Measurements from ENCODE around the gene SETDB2. TPM values are rescaled to one million over a fixed set of nuclear protein-coding genes. Genes with fewer than 3 reads are reported as not detected.

Gene SETDB2
- total and polyA plus RNA-seq, 2 of the 4 experiments (the other 2 are of a cell fraction): 4.3 to 5.7 TPM

DNA sequence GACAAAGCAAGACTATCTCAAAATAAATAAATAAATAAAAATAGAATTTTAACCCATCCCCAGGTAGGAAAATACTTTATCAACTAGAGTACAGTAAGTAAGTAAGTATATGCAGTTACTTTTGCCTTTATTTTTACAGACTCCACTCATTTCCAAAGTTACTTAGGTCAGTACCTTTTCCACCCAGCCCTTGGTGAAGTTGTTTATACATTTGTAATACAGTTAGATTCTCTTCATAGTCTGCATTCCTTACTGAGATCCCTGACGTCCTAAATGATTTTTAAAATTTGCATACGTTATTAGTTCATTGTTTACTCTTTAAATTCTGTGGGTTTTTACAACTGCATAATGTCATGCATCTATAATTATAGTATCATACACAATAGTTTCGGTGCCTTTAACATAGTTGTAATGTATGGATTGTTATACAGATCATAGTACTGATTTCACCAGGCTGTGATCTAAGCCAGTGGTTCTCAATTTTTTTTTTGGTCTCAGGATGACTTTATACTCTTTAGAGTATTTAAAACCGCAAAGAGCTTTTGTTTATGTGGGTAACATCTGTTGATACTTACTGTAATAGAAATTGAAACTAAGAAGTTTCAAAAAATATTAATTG lies 10.4 kb downstream of the SETDB2 start:
- H3K18ac ChIP-seq (ENCODE audit: low read depth, low read length): peak overlapping the region; percentile 95
- H3K23ac ChIP-seq (ENCODE audit: low read depth, low read length): peak overlapping the region; percentile 44
- ChIA-PET POLR2A (ENCODE audit: unreplicated experiment) (interaction anchor here (0.5 kb wide), 1 partner anchor 36 kb away, joined by 5 read pairs; no protein-coding TSS in a partner anchor), CTCF (interaction anchor here (0.6 to 0.7 kb wide), 2 partner anchors 14 to 285 kb away, joined by 3 read pairs; no protein-coding TSS in a partner anchor)
- peak overlapping the region; percentile 99 for H2BK5ac ChIP-seq (ENCODE audit: low read depth, low read length, poor library complexity, severe bottlenecking)
- peaks cover 20 to 49% of the 10 kb centered on the region in 2 experiments for H3K79me1 ChIP-seq (ENCODE audit: low read depth in 1 of 2, low read length in 2 of 2)
- H3K9me3 ChIP-seq (ENCODE audit: control insufficient read depth, insufficient read depth, low read length): no peaks in the 10 kb centered on the region
- DNase-seq: peak; percentile 88
- peak overlapping the region; percentile 93 for H4K91ac ChIP-seq (ENCODE audit: insufficient read depth, low read depth, low read length)
- peak overlapping the region; percentile 59 for H3K4me2 ChIP-seq (ENCODE audit: low read depth, low read length)
- H3K4me1 ChIP-seq (ENCODE audit: control insufficient read depth, insufficient read depth, low read length): peaks cover 16% of the 10 kb centered on the region
- no TSS peak for BruUV-seq (replicated peaks)
- peaks cover 2% of the 10 kb centered on the region; the same call in 1 of the 2 replicates for H3K36me3 ChIP-seq (ENCODE audit: control insufficient read depth, insufficient read depth, low read length)
- no peaks in the 10 kb centered on the region for H3K27me3 ChIP-seq (ENCODE audit: control insufficient read depth, insufficient read depth, low read length)
- peak overlapping the region; percentile 98 for H3K27ac ChIP-seq (ENCODE audit: insufficient read depth, low read length)
- TF ChIP-seq MAFK (IDR thresholded peaks at IDR 0.05; ENCODE audit: low read depth, low read length) (no peak), POLR2A (IDR thresholded peaks at IDR 0.05; ENCODE audit: low read depth, low read length) (no peak)
- no CpG with 5 or more reads among the region's 4 CpGs for WGBS, 2 experiments (ENCODE audit: extremely low coverage in 2 of 2, insufficient read length in 1 of 2)
- peak overlapping the region; percentile 88 to 95 for H4K8ac ChIP-seq (ENCODE audit: low read depth in 2 of 2, low read length in 2 of 2)
- no peak overlapping the region for H2AFZ ChIP-seq (replicated peaks; ENCODE audit: low read length, poor library complexity)
- H3K4ac ChIP-seq (ENCODE audit: low read depth, low read length): peak overlapping the region; percentile 88
- H2BK15ac ChIP-seq (ENCODE audit: low read depth, low read length): peak overlapping the region; percentile 87; the same call in 2 of the 3 replicates
- peaks cover 6% of the 10 kb centered on the region for H3K9me1 ChIP-seq (ENCODE audit: insufficient read depth, low read length)
- H3K9ac ChIP-seq (ENCODE audit: low read depth, low read length): peak overlapping the region; percentile 83
- ATAC-seq (ENCODE audit: low read depth): peak; percentile 89
- peak overlapping the region; percentile 96 for H2BK20ac ChIP-seq (ENCODE audit: low read depth, low read length)
- H2AK9ac ChIP-seq (replicated peaks; ENCODE audit: low read depth, low read length, poor library complexity): no peak overlapping the region
- H2BK120ac ChIP-seq (ENCODE audit: low read depth, low read length): peak overlapping the region; percentile 93
- intact Hi-C loops (cut with micrococcal nuclease) (no loop called here), in situ Hi-C loops (cut with MboI; ENCODE audit: low sequenced_read_pairs) (no loop called here), dilution Hi-C loops (cut with HindIII; ENCODE audit: low sequenced_read_pairs, unreplicated experiment) (no loop called here)
- H4K5ac ChIP-seq (ENCODE audit: low read depth, low read length): peak overlapping the region; percentile 90
- peak overlapping the region; percentile 2; the same call in 1 of the 2 replicates for H3K4me3 ChIP-seq (ENCODE audit: insufficient read depth, low read depth, low read length)
- H2AK5ac ChIP-seq (ENCODE audit: low read depth, low read length): peak overlapping the region; percentile 82
- H3K56ac ChIP-seq (ENCODE audit: extremely low read depth, insufficient read depth, low read length): peak overlapping the region; percentile 84
- H4K20me1 ChIP-seq (ENCODE audit: insufficient read depth, low read length): no peaks in the 10 kb centered on the region
- peak overlapping the region; percentile 93 for H3K14ac ChIP-seq (replicated peaks; ENCODE audit: low read depth, low read length)

Measured in IMR-90 (cell line).